Islet of Langerhans (tissue), 1 donor: ENCODE data around the gene CCDC150.
"Not testable (repeated sequence)": the region's sequence is repeated elsewhere in the genome, so short reads cannot be mapped to it uniquely, and the experiment has no call there.

Experiments used
- FAIRE-seq: peaks from one replicate; lab custom pipeline; 2011; peaks lifted over from hg19 to GRCh38; lab: Jason Lieb, UNC

Gene CCDC150

GRCh38 chr2:196712867-196713266 is 73.4 kb downstream of the CCDC150 start:
- FAIRE-seq = no peak

- peak; percentile 55 for FAIRE-seq
Observed at GRCh38 chr2:196718419-196719109, 79.0 kb downstream of the CCDC150 start.

GRCh38 chr2:196719110-196719872 is 79.8 kb downstream of the CCDC150 start:
- FAIRE-seq = peak; percentile 87

GRCh38 chr2:196723571-196723970 is 84.1 kb downstream of the CCDC150 start:
- no peak for FAIRE-seq

- no peak for FAIRE-seq
Observed at GRCh38 chr2:196725218-196725617, 85.7 kb downstream of the CCDC150 start.

GRCh38 chr2:196725882-196726281 is 86.4 kb downstream of the CCDC150 start:
- no peak for FAIRE-seq

- no peak for FAIRE-seq
Observed at GRCh38 chr2:196729418-196729817, 89.9 kb downstream of the CCDC150 start.

GRCh38 chr2:196736646-196737045 is 97.1 kb downstream of the CCDC150 start:
- FAIRE-seq = not testable (repeated sequence)

- no peak for FAIRE-seq
Observed at GRCh38 chr2:196737046-196737445, 97.5 kb downstream of the CCDC150 start.

- no peak for FAIRE-seq
Observed at GRCh38 chr2:196739031-196739430, 99.5 kb downstream of the CCDC150 start.

- no peak for FAIRE-seq
Observed at GRCh38 chr2:196742216-196742615, 102.7 kb downstream of the CCDC150 start.

GRCh38 chr2:196742685-196743084 is 103.2 kb downstream of the CCDC150 start:
- no peak for FAIRE-seq

GRCh38 chr2:196743165-196743564 is 103.7 kb downstream of the CCDC150 start:
- FAIRE-seq = no peak

- FAIRE-seq = no peak
Observed at GRCh38 chr2:196745711-196746110, 106.2 kb downstream of the CCDC150 start.

- FAIRE-seq = no peak
Observed at GRCh38 chr2:196747400-196747799, 107.9 kb downstream of the CCDC150 start.

GRCh38 chr2:196748123-196748522 is 108.6 kb downstream of the CCDC150 start:
- FAIRE-seq = no peak

GRCh38 chr2:196750291-196750923 is 110.9 kb downstream of the CCDC150 start:
- FAIRE-seq = no peak

GRCh38 chr2:196750977-196751631 is 111.6 kb downstream of the CCDC150 start:
- FAIRE-seq = no peak

- FAIRE-seq = peak; percentile 92
Observed at GRCh38 chr2:196758474-196759377, 119.2 kb downstream of the CCDC150 start.

GRCh38 chr2:196759378-196759706 is 119.8 kb downstream of the CCDC150 start:
- FAIRE-seq = no peak

GRCh38 chr2:196767101-196767500 is 127.6 kb downstream of the CCDC150 start:
- no peak for FAIRE-seq
